Testis (tissue), 3 donors: ENCODE results near the gene GLRX3. TPM values are rescaled to one million over a fixed set of nuclear protein-coding genes. Genes with fewer than 3 reads are reported as not detected.

Experiments
- DNase-seq: peaks from one replicate; pipeline ENCODE4 v3.0.0-alpha.2; 2019
- H3K27ac ChIP-seq, 2 donors: fragments of 200-600 bp; sonication (generic); one replicate each; pipeline ENCODE4 v1.5.1; 2019
- H3K27me3 ChIP-seq: fragments of 200-600 bp; sonication (generic); one replicate; pipeline ENCODE4 v1.5.1; 2019
- H3K36me3 ChIP-seq: fragments of 200-600 bp; sonication (generic); one replicate; pipeline ENCODE4 v1.5.1; 2017; ENCODE audit warnings: low read depth; ENCODE audit errors: missing control alignments
- H3K4me1 ChIP-seq: fragments of 200-600 bp; sonication (generic); one replicate; pipeline ENCODE4 v1.5.1; 2019
- H3K4me3 ChIP-seq, 2 donors: fragments of 200-600 bp; sonication (generic); one replicate each; pipeline ENCODE4 v1.5.1; 2017 to 2019
- H3K9me3 ChIP-seq: fragments of 200-600 bp; sonication (generic); one replicate; pipeline ENCODE4 v1.5.1; 2017
- CTCF ChIP-seq, 3 experiments: fragments of 450-650 bp in 2 of 3; fragments of 200-600 bp in 1 of 3; sonication (generic) in 1 of 3; IDR thresholded peaks; one replicate each; pipeline ENCODE4 v1.5.1; 2016 to 2019; ENCODE audit warnings: antibody characterized with exemption in 3 of 3, mild to moderate bottlenecking in 2 of 3, moderate library complexity in 1 of 3
- POLR2A ChIP-seq: fragments of 450-650 bp; IDR thresholded peaks from one replicate; pipeline ENCODE4 v1.6.1; 2017; ENCODE audit warnings: antibody characterized with exemption, mild to moderate bottlenecking, moderate library complexity
- WGBS, 2 donors: methylation state at CpG; one replicate each; pipeline ENCODE4 v1.1.5; 2018; 5-methylcytosine and 5-hydroxymethylcytosine counted together
- intact Hi-C: fragments of 100-400 bp; cut with DNase I; formaldehyde crosslinking; loops from one replicate; pipeline ENCODE4 v1.15.1; 2023; ENCODE audit warnings: low total_unique reads
- polyA plus RNA-seq: library from polyadenylated mRNA; stranded (reverse); fragments of 350-450 nt; fragmentation: Illumina TruSeq; extraction: RNeasy Lipid Tissue Mini Kit (QIAGEN cat#74804); gene quantifications from one replicate; pipeline ENCODE4 v1.2.3, GENCODE V29; 2014; ENCODE audit warnings: low read depth, low replicate concordance; ENCODE audit not compliant: insufficient read depth
- total RNA-seq, 2 donors: library from RNA; depleted of rRNA; stranded (reverse); fragments of >200 nt; gene quantifications; one replicate each; pipeline ENCODE4 v1.2.3, GENCODE V29; 2016

The GLRX3 gene
- total and polyA plus RNA-seq, 3 donors from 2014 or later = 60.8 to 141 (median 63.5) TPM

GRCh38 chr10:130190737-130191115 lies 54.5 kb downstream of the GLRX3 start:
- Histone ChIP-seq H3K27me3 (no peaks in the 10 kb centered on the region), H3K36me3 (no peaks in the 10 kb centered on the region), H3K27ac (no peak overlapping the region), H3K9me3 (no peaks in the 10 kb centered on the region), H3K4me1 (peaks cover 6% of the 10 kb centered on the region), H3K4me3 (peak overlapping the region; percentile 55 to 70)
- TF ChIP-seq POLR2A = no peak
- no peak for TF ChIP-seq CTCF (IDR thresholded peaks at IDR 0.05)
- DNase-seq = no peak
- intact Hi-C loops = no loop called here
- WGBS, 2 donors = 0 to 18% methylated on average over 4 to 25 of the region's 25 CpGs

- intact Hi-C loops = no loop called here
- H3K27ac ChIP-seq = no peak overlapping the region
- H3K27me3 ChIP-seq = no peaks in the 10 kb centered on the region
- DNase-seq = no peak
- no peak overlapping the region for H3K4me3 ChIP-seq
- TF ChIP-seq POLR2A = no peak
- no peak for TF ChIP-seq CTCF (IDR thresholded peaks at IDR 0.05)
- no peaks in the 10 kb centered on the region for H3K9me3 ChIP-seq
- H3K36me3 ChIP-seq = no peaks in the 10 kb centered on the region
- 67 to 73% methylated on average over 16 to 22 of the region's 22 CpGs for WGBS, 2 donors
- peaks cover 6% of the 10 kb centered on the region for H3K4me1 ChIP-seq
Measured at GRCh38 chr10:130191380-130191779, 55.2 kb downstream of the GLRX3 start.

GRCh38 chr10:130192276-130192848 lies 56.2 kb downstream of the GLRX3 start:
- 91 to 95% methylated on average over 7 to 10 of the region's 10 CpGs for WGBS, 2 donors
- Histone ChIP-seq H3K4me3 (no peak overlapping the region), H3K27me3 (no peaks in the 10 kb centered on the region), H3K4me1 (peaks cover 6% of the 10 kb centered on the region), H3K36me3 (no peaks in the 10 kb centered on the region), H3K27ac (no peak overlapping the region), H3K9me3 (no peaks in the 10 kb centered on the region)
- no peak for DNase-seq
- no peak for TF ChIP-seq POLR2A
- TF ChIP-seq CTCF (IDR thresholded peaks at IDR 0.05) = no peak
- intact Hi-C loops = no loop called here

- Histone ChIP-seq H3K27me3 (no peaks in the 10 kb centered on the region), H3K9me3 (no peaks in the 10 kb centered on the region), H3K4me3 (no peak overlapping the region), H3K36me3 (no peaks in the 10 kb centered on the region), H3K4me1 (peaks cover 6% of the 10 kb centered on the region), H3K27ac (no peak overlapping the region)
- DNase-seq = no peak
- TF ChIP-seq POLR2A (no peak), CTCF (IDR thresholded peaks at IDR 0.05) (no peak)
- intact Hi-C loops = no loop called here
- 91 to 94% methylated on average over 4 to 5 of the region's 5 CpGs for WGBS, 2 donors
Measured at GRCh38 chr10:130193033-130193432, 56.8 kb downstream of the GLRX3 start.

- H3K4me3 ChIP-seq = no peak overlapping the region
- WGBS, 2 donors = 72 to 74% methylated on average over 15 to 16 of the region's 16 CpGs
- no peaks in the 10 kb centered on the region for H3K9me3 ChIP-seq
- H3K27ac ChIP-seq = no peak overlapping the region
- H3K4me1 ChIP-seq = peaks cover 6% of the 10 kb centered on the region
- H3K27me3 ChIP-seq = no peaks in the 10 kb centered on the region
- DNase-seq = no peak
- TF ChIP-seq POLR2A (no peak), CTCF (IDR thresholded peaks at IDR 0.05) (no peak)
- H3K36me3 ChIP-seq = no peaks in the 10 kb centered on the region
- intact Hi-C loops = no loop called here
Measured at GRCh38 chr10:130193493-130194193, 57.5 kb downstream of the GLRX3 start.
